ENCODE results near the gene CD83.

GRCh38 chr6:14149739-14150130, 32.2 kb downstream of the CD83 start:
- TF ChIP-seq CTCF (IDR thresholded peaks at IDR 0.05; ENCODE audit: insufficient read depth, low read depth, low read length) (no peak), EZH2 (IDR thresholded peaks at IDR 0.05; ENCODE audit: insufficient read depth, low read length) (no peak)
